GM12878 (cell line): ENCODE data around the gene DCTN2. TPM values are rescaled to one million over a fixed set of nuclear protein-coding genes. Genes with fewer than 3 reads are reported as not detected.

Experiments
- ATF3 ChIP-seq: IDR thresholded peaks from 2 replicates; pipeline ENCODE4 v1.6.1; 2011; ENCODE audit warnings: low read depth, mild to moderate bottlenecking, low read length, moderate library complexity, borderline replicate concordance; ENCODE audit errors: extremely low read depth
- ATF7 ChIP-seq: fragments of 450-650 bp; IDR thresholded peaks from 2 replicates; pipeline ENCODE4 v1.6.1; 2016; ENCODE audit warnings: low read depth, mild to moderate bottlenecking
- CREM ChIP-seq: IDR thresholded peaks from 2 replicates; pipeline ENCODE4 v1.6.1; 2014; ENCODE audit warnings: antibody characterized with exemption, low read depth
- EED ChIP-seq: sonication (generic); IDR thresholded peaks from 2 replicates; pipeline ENCODE4 v1.6.1; 2016; ENCODE audit warnings: antibody characterized with exemption, low read depth
- LARP7 ChIP-seq: fragments of 450-650 bp; IDR thresholded peaks from 2 replicates; pipeline ENCODE4 v1.6.1; 2017; ENCODE audit warnings: mild to moderate bottlenecking
- MYC ChIP-seq: IDR thresholded peaks from 2 replicates; pipeline ENCODE4 v1.6.1; 2011; ENCODE audit warnings: mild to moderate bottlenecking, low read length, moderate library complexity, inconsistent platforms; ENCODE audit not compliant: insufficient read depth, insufficient replicate concordance, insufficient read length, severe bottlenecking
- NFIC ChIP-seq: IDR thresholded peaks from 2 replicates; pipeline ENCODE4 v1.6.1; 2012; ENCODE audit warnings: low read depth, mild to moderate bottlenecking, inconsistent platforms, low read length, moderate library complexity
- NFXL1 ChIP-seq: fragments of 450-650 bp; IDR thresholded peaks from 2 replicates; pipeline ENCODE4 v1.6.1; 2017; ENCODE audit warnings: antibody characterized with exemption, mild to moderate bottlenecking, borderline replicate concordance
- NFYA ChIP-seq: IDR thresholded peaks from 2 replicates; pipeline ENCODE4 v1.6.1; 2011; ENCODE audit warnings: low read depth, mild to moderate bottlenecking, low read length, improper control_type of control experiment, borderline replicate concordance
- PAX8 ChIP-seq: fragments of 450-650 bp; IDR thresholded peaks from 2 replicates; pipeline ENCODE4 v1.6.1; 2017; ENCODE audit warnings: mild to moderate bottlenecking, moderate library complexity
- PML ChIP-seq: IDR thresholded peaks from 2 replicates; pipeline ENCODE4 v1.6.1; 2012; ENCODE audit warnings: low read length, inconsistent platforms
- RELA ChIP-seq: fragments of 450-650 bp; IDR thresholded peaks from 2 replicates; pipeline ENCODE4 v1.8.0; 2014; ENCODE audit warnings: borderline replicate concordance; ENCODE audit not compliant: partially characterized antibody
- USF1 ChIP-seq: IDR thresholded peaks from 2 replicates; pipeline ENCODE4 v1.6.1; 2011; ENCODE audit warnings: borderline replicate concordance, low read depth, mild to moderate bottlenecking, moderate library complexity, mixed read lengths, low read length; ENCODE audit not compliant: insufficient read depth; ENCODE audit errors: extremely low read length
- YY1 ChIP-seq: IDR thresholded peaks from 2 replicates; pipeline ENCODE4 v1.6.1; 2011; ENCODE audit warnings: low read depth, mild to moderate bottlenecking, low read length
- ZNF217 ChIP-seq: fragments of 450-650 bp; IDR thresholded peaks from 2 replicates; pipeline ENCODE4 v1.6.1; 2017; ENCODE audit warnings: antibody characterized with exemption, mild to moderate bottlenecking
- ZNF384 ChIP-seq: IDR thresholded peaks from 2 replicates; pipeline ENCODE4 v1.6.1; 2012; ENCODE audit warnings: low read depth, mild to moderate bottlenecking, low read length, improper control_type of control experiment, borderline replicate concordance
- ZNF687 ChIP-seq: fragments of 450-650 bp; IDR thresholded peaks from 2 replicates; pipeline ENCODE4 v1.6.1; 2017; ENCODE audit warnings: mild to moderate bottlenecking, moderate library complexity
- polyA plus RNA-seq, 11 experiments: library from polyadenylated mRNA; depleted of rRNA in 4 of 11; unstranded in 6 of 11; stranded (reverse) in 5 of 11; fragments of >200 nt; fragmentation: Nextera tagmentation in 4 of 11; fragmentation: Illumina TruSeq in 1 of 11; extraction: Ambion mirVana in 4 of 11; extraction: Trizol in 1 of 11; gene quantifications; 1 replicate in 1 of 11; 2 replicates in 10 of 11; pipeline versions ENCODE4 v1.2.1 to v1.2.3, GENCODE V29; 2011 to 2016; ENCODE audit warnings: inconsistent platforms in 2 of 11, missing spikeins in 2 of 11, low read depth in 1 of 11
- total RNA-seq, 4 experiments: library from RNA; depleted of rRNA in 3 of 4; stranded (reverse); fragments of >200 nt in 3 of 4; fragmentation: Illumina TruSeq in 1 of 4; extraction: Trizol in 1 of 4; gene quantifications; 2 replicates each; pipeline versions ENCODE4 v1.2.1 to v1.2.3, GENCODE V29; 2013 to 2021
- TF ChIP-seq, protein P1 (sequence below): fragments of 150-350 bp; IDR thresholded peaks from 2 replicates; pipeline ENCODE4 v1.6.1; 2014; ENCODE audit warnings: mild to moderate bottlenecking, low read depth, low read length
- TF ChIP-seq, protein P2 (sequence below): fragments of 450-650 bp; IDR thresholded peaks from 2 replicates; pipeline ENCODE4 v1.6.1; 2016; ENCODE audit warnings: mild to moderate bottlenecking, moderate library complexity, borderline replicate concordance

Gene DCTN2
- total and polyA plus RNA-seq, 10 of the 15 experiments (the other 5 are each of a cell fraction or from before 2014, with no cell fraction given) = 32.3 to 171 (median 100) TPM

DNA sequence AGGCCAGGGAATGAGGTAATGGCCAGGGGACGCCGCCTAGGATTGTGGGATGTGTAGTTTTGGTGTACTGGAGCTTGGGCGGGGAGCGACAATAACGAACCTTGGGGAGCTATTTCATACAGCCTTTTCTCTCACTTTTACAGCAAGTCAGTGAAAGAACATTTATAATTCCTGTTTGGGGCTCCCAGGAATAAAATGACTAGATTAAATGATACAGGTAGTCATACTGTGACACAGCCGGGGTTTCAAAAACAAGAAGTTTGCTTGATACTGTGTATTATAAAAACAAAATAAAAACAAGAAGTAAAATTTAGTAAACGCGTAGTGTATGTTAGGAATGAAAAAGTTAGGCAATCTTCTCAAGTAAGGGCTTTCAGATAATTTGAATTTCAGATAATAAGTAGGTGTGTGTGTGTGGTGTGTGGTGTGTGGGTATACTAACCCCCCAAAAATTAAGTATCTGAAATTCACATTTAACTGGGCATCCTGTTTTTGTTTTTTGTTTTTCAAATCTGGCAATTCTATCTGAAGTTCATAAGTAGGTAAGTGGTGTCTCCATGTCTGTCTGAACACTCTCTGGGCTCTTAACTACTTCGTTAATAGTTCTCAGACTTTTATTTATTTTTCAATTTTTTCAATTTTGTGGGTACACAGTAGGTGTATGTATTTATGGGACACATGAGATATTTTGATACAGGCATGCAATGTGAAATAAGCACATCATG is 458 bp upstream of the DCTN2 start (continued):
- TF ChIP-seq, protein P1, sequence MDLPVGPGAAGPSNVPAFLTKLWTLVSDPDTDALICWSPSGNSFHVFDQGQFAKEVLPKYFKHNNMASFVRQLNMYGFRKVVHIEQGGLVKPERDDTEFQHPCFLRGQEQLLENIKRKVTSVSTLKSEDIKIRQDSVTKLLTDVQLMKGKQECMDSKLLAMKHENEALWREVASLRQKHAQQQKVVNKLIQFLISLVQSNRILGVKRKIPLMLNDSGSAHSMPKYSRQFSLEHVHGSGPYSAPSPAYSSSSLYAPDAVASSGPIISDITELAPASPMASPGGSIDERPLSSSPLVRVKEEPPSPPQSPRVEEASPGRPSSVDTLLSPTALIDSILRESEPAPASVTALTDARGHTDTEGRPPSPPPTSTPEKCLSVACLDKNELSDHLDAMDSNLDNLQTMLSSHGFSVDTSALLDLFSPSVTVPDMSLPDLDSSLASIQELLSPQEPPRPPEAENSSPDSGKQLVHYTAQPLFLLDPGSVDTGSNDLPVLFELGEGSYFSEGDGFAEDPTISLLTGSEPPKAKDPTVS = no peak
- TF ChIP-seq ATF3 (peak; percentile 38; the same call in 1 of the 2 replicates), YY1 (peak; percentile 85; the same call in 1 of the 2 replicates), ZNF217 (no peak), ZNF384 (no peak), ZNF687 (no peak), USF1 (no peak), NFYA (no peak), NFIC (no peak), LARP7 (no peak), MYC (no peak), PML (0 out of 2 replicates have a peak, but pooled peaks have one; percentile 17), CREM (peak; percentile 93), PAX8 (no peak), RELA (no peak), ATF7 (peak; percentile 99; the same call in 1 of the 2 replicates), NFXL1 (no peak), EED (no peak)
- TF ChIP-seq, protein P2, sequence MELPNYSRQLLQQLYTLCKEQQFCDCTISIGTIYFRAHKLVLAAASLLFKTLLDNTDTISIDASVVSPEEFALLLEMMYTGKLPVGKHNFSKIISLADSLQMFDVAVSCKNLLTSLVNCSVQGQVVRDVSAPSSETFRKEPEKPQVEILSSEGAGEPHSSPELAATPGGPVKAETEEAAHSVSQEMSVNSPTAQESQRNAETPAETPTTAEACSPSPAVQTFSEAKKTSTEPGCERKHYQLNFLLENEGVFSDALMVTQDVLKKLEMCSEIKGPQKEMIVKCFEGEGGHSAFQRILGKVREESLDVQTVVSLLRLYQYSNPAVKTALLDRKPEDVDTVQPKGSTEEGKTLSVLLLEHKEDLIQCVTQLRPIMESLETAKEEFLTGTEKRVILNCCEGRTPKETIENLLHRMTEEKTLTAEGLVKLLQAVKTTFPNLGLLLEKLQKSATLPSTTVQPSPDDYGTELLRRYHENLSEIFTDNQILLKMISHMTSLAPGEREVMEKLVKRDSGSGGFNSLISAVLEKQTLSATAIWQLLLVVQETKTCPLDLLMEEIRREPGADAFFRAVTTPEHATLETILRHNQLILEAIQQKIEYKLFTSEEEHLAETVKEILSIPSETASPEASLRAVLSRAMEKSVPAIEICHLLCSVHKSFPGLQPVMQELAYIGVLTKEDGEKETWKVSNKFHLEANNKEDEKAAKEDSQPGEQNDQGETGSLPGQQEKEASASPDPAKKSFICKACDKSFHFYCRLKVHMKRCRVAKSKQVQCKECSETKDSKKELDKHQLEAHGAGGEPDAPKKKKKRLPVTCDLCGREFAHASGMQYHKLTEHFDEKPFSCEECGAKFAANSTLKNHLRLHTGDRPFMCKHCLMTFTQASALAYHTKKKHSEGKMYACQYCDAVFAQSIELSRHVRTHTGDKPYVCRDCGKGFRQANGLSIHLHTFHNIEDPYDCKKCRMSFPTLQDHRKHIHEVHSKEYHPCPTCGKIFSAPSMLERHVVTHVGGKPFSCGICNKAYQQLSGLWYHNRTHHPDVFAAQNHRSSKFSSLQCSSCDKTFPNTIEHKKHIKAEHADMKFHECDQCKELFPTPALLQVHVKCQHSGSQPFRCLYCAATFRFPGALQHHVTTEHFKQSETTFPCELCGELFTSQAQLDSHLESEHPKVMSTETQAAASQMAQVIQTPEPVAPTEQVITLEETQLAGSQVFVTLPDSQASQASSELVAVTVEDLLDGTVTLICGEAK = peak; percentile 9; the same call in 1 of the 2 replicates
